Right cardiac atrium (tissue), 5 donors: ENCODE results near the gene KRT38. TPM values are rescaled to one million over a fixed set of nuclear protein-coding genes. Genes with fewer than 3 reads are reported as not detected.
A peak's percentile ranks its signal among the peaks of the same experiment; 100 is the strongest.

Experiments used
- ATAC-seq, 2 donors: fragments of 200-7000 bp; cut with Tn5 transposase; one replicate each; pipeline versions ENCODE4 v1.8.0 to v1.9.1; 2020; ENCODE audit warnings: moderate library complexity in 2 of 2, mild to moderate bottlenecking in 1 of 2
- DNase-seq, 3 donors: peaks; one replicate each; pipeline ENCODE4 v3.0.0-alpha.2; 2020
- H3K27ac ChIP-seq: one replicate; pipeline ENCODE4 v1.5.1; 2013; ENCODE audit warnings: mild to moderate bottlenecking, low read length, control low read depth, moderate library complexity
- H3K27me3 ChIP-seq: one replicate; pipeline ENCODE4 v1.6.1; 2013; ENCODE audit not compliant: control insufficient read depth, insufficient read depth
- H3K4me1 ChIP-seq: one replicate; pipeline ENCODE4 v1.6.1; 2013; ENCODE audit warnings: low read length; ENCODE audit not compliant: control insufficient read depth, insufficient read depth
- H3K4me3 ChIP-seq: one replicate; pipeline ENCODE4 v1.5.1; 2013; ENCODE audit warnings: low read length, control low read depth
- H3K9me3 ChIP-seq: one replicate; pipeline ENCODE4 v1.6.1; 2013; ENCODE audit warnings: low read length; ENCODE audit not compliant: control insufficient read depth
- WGBS: extraction: QIAGEN DNeasy Blood & Tissue Kit; methylation state at CpG from one replicate; pipeline ENCODE4 v1.1.7; 2013; 5-methylcytosine and 5-hydroxymethylcytosine counted together
- intact Hi-C, 4 donors: fragments of 100-400 bp; cut with DNase I; formaldehyde crosslinking; loops; one replicate each; pipeline versions ENCODE4 v1.11.0 to v1.14.0; 2022 to 2023
- polyA plus RNA-seq: library from polyadenylated mRNA; stranded (reverse); fragments of 200-250 nt; gene quantifications from one replicate; pipeline ENCODE4 v1.2.3, GENCODE V29; 2013
- total RNA-seq, 4 donors: library from RNA; stranded (reverse); fragmentation: NEBNext Ultra II Directional; extraction: Animal tissue kit (Norgen Biotek cat#: 25700); gene quantifications; one replicate each; pipeline ENCODE4 v1.2.1, GENCODE V29; 2021
- donor health status: healthy with polysubstance abuse.
- donor health status: DM: no; HTN: yes; CAD: no.
- donor health status: DM: no; HTN: no; CAD: no.
- donor health status: DM: no; HTN: yes; CAD: no; lungs with severe emphysema.
- donor health status: DM: yes; HTN: yes; CAD: no.

Gene KRT38
- total and polyA plus RNA-seq, 5 donors, result not detected

DNA sequence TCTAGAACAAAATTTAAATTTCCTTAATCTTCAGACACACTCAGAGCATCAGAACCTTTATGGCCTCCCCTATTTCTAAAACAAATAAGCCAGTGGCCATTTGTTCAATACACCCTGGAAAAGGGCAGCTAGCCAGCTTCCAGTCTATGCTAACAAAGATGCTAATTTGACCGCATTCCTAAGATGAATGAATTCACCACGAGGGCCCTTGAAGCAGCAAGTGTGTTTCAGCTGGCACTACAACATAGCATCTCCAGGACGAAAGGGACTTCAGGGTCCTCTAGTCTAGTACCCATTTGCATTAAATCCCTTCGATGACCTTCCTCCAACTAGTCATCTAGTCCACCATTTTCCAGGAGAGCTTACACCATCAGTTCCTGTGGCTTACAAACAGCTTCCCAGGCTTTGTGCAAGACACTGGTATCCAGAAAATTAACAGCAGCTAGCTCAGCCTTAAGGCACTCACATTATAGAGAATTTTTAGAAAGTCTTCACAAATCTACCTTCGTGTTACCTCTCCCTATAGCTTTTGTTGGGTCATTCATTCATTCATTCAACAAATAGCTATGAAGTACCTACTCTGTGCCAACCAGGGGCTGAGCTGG is 27.3 kb downstream of the KRT38 start:
- DNase-seq, result no peak
- ATAC-seq, result no peak
- H3K4me1 ChIP-seq, result no peaks in the 10 kb centered on the region
- H3K27me3 ChIP-seq, result no peaks in the 10 kb centered on the region
- intact Hi-C loops, result no loop called here
- H3K27ac ChIP-seq, result no peak overlapping the region
- no peaks in the 10 kb centered on the region for H3K9me3 ChIP-seq
- 64% methylated on average over 5 of the region's 5 CpGs for WGBS
- H3K4me3 ChIP-seq, result no peak overlapping the region

DNA sequence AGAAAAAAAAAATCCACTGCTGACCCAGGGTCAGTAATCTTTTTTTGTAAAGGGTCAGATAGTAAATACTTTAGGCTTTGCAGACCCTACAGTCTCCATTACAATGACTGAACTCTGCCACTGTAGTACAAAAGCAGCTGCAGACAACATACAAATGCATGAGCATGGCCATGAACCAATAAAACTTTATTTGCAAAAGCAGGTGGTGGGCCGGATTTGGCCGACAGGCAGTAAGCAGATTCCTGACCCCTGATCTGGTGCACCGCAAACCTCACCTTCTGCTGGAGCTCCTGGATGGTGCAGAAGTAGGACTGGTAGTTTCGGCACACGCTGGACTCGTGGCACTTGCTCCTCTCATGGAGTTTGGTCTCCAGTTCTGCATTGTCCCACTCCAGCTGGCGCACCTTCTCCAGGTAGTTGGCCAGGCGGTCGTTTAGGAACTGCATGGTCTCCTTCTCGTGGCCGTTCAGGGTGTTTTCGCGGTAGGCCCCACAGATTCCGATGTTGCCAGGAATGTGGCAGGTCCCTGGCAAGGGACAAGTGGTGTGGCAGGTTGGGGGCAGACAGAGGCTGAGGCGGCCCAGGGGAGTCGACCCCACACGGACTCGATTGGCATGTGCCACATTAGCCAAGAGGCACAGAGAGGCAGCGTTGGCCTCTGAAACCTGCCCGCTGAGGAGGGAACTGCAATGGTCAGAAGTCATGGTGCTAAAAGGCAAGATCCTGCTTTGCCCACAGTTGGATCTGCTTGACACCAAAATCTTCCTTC is 29.5 kb downstream of the KRT38 start:
- DNase-seq (no peak), ATAC-seq (no peak)
- 94% methylated on average over 20 of the region's 20 CpGs for WGBS
- intact Hi-C loops, result no loop called here
- no peak overlapping the region for H3K27ac ChIP-seq
- no peak overlapping the region for H3K4me3 ChIP-seq
- no peaks in the 10 kb centered on the region for H3K9me3 ChIP-seq
- no peaks in the 10 kb centered on the region for H3K4me1 ChIP-seq
- no peaks in the 10 kb centered on the region for H3K27me3 ChIP-seq

DNA sequence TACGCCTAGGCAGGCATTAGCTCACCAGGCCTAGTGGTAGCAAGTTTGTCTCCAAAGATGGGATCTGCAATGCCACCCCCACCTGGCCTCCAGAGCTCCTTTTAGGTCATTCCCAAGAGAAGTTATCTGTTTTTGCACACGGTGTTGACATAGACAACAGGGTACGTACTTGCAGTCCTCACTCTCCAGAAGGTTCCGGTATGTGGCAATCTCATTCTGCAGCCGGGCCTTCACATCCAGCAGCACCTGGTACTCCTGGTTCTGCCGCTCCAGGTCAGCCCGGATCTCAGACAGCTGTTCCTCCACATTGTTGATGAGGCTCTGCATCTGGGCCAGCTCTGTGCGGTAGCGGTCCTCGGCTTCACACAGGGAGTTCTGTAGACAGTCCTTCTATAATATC is 33.6 kb downstream of the KRT38 start:
- H3K9me3 ChIP-seq, result no peaks in the 10 kb centered on the region
- H3K4me1 ChIP-seq, result no peaks in the 10 kb centered on the region
- DNase-seq (no peak), ATAC-seq (no peak)
- H3K27me3 ChIP-seq, result no peaks in the 10 kb centered on the region
- H3K4me3 ChIP-seq, result no peak overlapping the region
- 92% methylated on average over 10 of the region's 10 CpGs for WGBS
- intact Hi-C loops, result no loop called here
- no peak overlapping the region for H3K27ac ChIP-seq

DNA sequence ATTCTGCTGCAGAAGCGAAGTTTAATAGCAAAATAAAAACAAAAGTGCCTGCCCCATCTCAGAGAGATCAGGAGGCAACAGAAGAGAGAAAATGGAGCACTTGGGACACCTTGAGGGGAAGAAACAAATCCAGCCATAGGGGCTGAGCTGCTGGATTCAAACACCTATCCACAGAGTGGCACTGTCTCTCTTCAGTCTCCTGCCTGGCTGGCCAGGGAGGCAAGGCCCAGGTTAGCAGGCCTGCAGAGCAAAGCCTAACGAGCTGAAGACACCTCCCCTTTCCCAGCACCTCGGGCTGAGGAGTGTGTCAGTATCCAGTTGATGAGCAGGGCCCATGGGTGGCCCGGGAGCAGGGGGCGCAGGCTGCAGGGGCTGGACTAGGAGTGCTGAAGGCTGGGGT is 34.6 kb downstream of the KRT38 start:
- Histone ChIP-seq H3K27ac (no peak overlapping the region), H3K4me1 (no peaks in the 10 kb centered on the region), H3K9me3 (no peaks in the 10 kb centered on the region), H3K27me3 (no peaks in the 10 kb centered on the region), H3K4me3 (no peak overlapping the region)
- intact Hi-C loops, result no loop called here
- 53% methylated on average over 5 of the region's 5 CpGs for WGBS
- no peak for DNase-seq
- no peak for ATAC-seq

DNA sequence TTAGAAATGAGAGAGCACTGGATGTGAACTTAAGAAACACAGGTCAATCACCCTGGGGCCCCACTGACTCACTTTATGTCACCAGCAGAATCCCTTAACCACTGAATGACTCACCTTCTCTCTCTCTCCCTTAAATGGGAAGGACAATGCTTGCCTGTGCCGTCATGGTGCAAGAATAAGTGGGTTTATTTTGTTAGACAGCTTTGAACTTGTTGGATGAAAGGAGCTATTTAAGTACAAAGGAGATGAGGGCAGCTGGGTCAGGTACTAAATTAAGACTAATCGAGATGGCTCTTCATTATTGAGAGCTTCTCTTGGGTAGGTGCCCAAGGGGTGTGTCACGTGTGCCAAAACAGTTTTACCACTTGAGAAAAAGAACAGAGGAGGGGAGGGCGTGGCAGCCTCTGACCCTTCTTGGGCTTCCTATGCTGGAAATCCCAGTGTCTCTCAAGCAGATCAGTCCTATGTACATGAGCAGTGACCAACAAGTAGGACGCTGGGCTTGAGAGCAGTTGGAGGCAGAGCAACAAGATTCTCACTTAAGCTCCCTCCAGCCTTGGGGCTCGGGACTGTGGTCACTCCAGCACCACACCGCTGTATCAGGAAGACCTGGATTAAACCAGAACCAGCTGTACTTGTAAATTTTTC is 36.6 kb downstream of the KRT38 start:
- Histone ChIP-seq H3K4me1 (no peaks in the 10 kb centered on the region), H3K27me3 (no peaks in the 10 kb centered on the region), H3K4me3 (no peak overlapping the region), H3K9me3 (no peaks in the 10 kb centered on the region), H3K27ac (no peak overlapping the region)
- DNase-seq, result no peak
- WGBS, result 58% methylated on average over 7 of the region's 7 CpGs
- intact Hi-C loops, result no loop called here
- ATAC-seq, result peak; percentile 19 to 34

DNA sequence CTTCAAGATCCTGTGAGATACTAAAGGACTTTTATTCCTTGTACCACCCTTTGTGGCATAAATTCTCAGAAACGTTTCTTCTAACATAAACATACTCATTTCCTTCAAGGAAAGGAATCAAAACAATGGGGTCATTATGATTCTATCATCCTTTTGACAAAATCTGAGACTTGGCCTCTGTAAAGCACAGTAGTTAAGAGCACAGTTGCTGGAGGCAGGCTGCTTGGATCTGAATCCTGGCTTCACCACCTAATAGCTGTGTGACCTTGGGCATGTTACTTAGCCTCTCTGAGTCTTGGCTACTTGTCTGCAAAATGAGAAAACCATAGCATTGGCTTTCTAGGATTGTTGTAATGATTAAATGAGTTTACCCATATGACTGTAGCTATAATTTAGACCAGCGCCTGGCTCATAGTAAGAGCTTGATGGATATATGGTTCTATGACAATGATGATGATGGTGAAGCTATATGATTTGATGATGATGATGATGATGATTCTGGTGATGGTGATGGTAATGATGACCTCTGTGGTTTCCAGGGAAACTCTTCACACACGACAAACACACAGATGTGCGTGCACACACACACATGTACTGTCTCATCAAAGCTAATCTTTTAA is 37.3 kb downstream of the KRT38 start:
- intact Hi-C loops, result no loop called here
- no peaks in the 10 kb centered on the region for H3K27me3 ChIP-seq
- no peak overlapping the region for H3K4me3 ChIP-seq
- DNase-seq, result no peak
- H3K9me3 ChIP-seq, result no peaks in the 10 kb centered on the region
- ATAC-seq, result no peak
- no peaks in the 10 kb centered on the region for H3K4me1 ChIP-seq
- WGBS, result 76% methylated on average over 4 of the region's 4 CpGs
- H3K27ac ChIP-seq, result no peak overlapping the region

DNA sequence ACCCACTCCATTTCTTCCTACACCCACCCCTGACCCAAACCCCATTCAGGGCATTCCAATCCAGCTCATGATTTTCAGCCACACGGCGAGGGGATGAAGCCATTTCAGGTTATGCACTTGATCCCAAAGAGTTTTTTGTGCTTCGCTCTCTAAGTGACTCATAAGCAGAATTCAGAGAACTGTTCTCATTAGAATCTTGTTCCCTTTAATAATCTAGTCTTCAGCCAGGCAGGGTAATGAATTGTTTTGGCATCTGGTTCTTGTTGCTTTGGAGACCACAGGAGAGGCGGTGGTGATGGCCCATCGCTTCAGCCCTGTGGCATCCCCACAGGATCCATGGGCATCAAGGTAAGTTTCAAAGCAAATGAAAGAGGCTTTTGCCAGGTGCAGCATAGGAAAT is 38.6 kb downstream of the KRT38 start:
- H3K27ac ChIP-seq, result no peak overlapping the region
- 90% methylated on average over 5 of the region's 5 CpGs for WGBS
- no peak for DNase-seq

DNA sequence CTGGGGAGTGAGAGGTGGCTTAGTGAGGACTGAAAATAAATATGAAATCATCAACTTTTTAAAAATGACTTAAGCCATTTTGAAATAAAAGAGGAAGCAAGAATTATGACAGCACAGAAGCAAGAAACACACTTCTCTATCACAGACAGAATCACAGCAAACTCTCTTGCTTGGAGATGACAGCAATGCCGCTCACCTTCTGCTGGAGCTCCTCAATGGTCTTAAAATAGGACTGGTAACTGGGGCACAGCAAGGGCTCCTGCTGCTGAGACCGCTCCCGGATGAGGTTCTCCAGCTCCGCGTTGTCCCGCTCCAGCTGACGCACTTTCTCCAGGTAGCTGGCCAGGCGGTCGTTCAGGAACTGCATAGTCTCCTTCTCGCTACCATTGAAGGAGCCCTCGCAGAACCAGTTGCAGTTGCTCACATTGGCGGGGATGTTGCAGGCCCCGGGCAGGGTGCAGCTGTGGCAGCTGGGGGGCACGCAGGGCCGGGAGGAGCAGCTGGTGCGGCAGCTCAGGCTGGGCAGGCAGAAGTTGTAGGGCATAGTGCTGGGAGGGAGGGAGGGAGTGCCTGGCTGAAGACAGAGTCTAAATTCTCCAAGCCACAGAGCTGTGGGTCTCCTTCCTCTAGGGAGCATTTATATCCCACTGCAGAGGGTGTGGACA is 43.7 kb downstream of the KRT38 start, which contains the start of gene KRT31:
TSS of gene KRT31 (minus strand) at position 613 of the 665 bp plus-strand sequence. CDS start at position 544, 69 bp downstream.
- Histone ChIP-seq H3K9me3 (no peaks in the 10 kb centered on the region), H3K4me3 (no peak within 1 kb of the TSS), H3K27ac (no peak within 1 kb of the TSS), H3K4me1 (peaks cover 9% of the 10 kb centered on the region), H3K27me3 (no peaks in the 10 kb centered on the region)
- DNase-seq, result no peak
- 87% methylated on average over 16 of the region's 16 CpGs for WGBS
- intact Hi-C loops, result no loop called here
- no peak for ATAC-seq

More for the DNA sequence above, 38.6 kb downstream of the KRT38 start:
- H3K9me3 ChIP-seq, result no peaks in the 10 kb centered on the region
- ATAC-seq, result no peak
- H3K4me1 ChIP-seq, result no peaks in the 10 kb centered on the region
- intact Hi-C loops, result no loop called here
- no peaks in the 10 kb centered on the region for H3K27me3 ChIP-seq
- H3K4me3 ChIP-seq, result no peak overlapping the region

DNA sequence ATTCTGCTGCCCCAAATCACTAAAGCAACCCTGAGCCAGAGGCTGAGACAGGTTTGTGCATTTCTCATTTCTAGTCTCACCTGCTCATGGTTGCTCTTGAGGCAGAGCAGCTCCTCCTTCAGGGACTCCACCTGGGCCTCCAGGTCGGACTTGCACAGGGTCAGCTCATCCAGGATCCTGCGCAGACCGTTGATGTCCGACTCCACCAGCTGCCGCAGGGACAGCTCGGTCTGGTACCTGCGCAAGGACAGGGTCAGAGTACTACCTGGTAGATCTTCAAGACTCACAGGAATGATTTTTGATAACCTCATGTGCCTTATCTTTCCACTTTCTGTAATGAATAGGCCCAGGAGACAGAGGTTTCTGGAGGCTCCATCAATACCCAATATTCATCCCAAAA is 44.4 kb downstream of the KRT38 start:
- WGBS, result 94% methylated on average over 7 of the region's 7 CpGs
- Histone ChIP-seq H3K4me1 (peaks cover 9% of the 10 kb centered on the region), H3K27me3 (no peaks in the 10 kb centered on the region), H3K9me3 (no peaks in the 10 kb centered on the region), H3K4me3 (no peak overlapping the region), H3K27ac (no peak overlapping the region)
- DNase-seq, result no peak
- ATAC-seq, result no peak
- intact Hi-C loops, result no loop called here

DNA sequence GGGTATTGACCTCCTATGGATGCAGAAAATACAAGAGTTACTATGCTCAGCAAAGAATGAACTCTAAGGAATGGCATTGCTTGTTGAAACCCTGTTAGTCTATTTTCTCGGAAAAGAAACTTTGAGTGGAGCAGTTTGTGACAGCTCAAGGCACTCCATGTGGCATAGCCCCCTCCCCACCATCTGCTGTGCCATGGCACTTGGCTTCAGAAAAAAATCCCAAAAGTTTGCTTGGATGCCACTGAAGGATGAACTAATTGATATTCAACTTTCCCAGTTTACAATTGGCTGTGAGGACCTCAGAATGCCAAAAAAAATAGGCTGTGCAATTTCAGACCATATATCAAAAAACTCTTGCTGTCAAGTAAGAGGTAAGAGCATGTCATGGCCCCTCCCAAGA is 45.2 kb downstream of the KRT38 start:
- H3K27me3 ChIP-seq, result no peaks in the 10 kb centered on the region
- WGBS, result 92% methylated on average over 1 of the region's 1 CpG
- ATAC-seq (no peak), DNase-seq (no peak)
- no peaks in the 10 kb centered on the region for H3K9me3 ChIP-seq
- intact Hi-C loops, result no loop called here
- peaks cover 9% of the 10 kb centered on the region for H3K4me1 ChIP-seq
- no peak overlapping the region for H3K27ac ChIP-seq
- no peak overlapping the region for H3K4me3 ChIP-seq
